Measurements from ENCODE around the gene MARCHF3.

Gene MARCHF3

GRCh38 chr5:126965487-126965886, 64.9 kb downstream of the MARCHF3 start:
- no peak overlapping the region for H3K4me3 ChIP-seq
- no peaks in the 10 kb centered on the region for H3K4me1 ChIP-seq
- intact Hi-C loops (cut with DNase I; ENCODE audit: low total_unique reads): no loop called here
- H3K27ac ChIP-seq: no peak overlapping the region
- TF ChIP-seq CTCF (IDR thresholded peaks at IDR 0.05): no peak
- no peak for DNase-seq
- no peaks in the 10 kb centered on the region for H3K9me3 ChIP-seq
- H3K36me3 ChIP-seq: no peaks in the 10 kb centered on the region
- no peaks in the 10 kb centered on the region for H3K27me3 ChIP-seq

DNA sequence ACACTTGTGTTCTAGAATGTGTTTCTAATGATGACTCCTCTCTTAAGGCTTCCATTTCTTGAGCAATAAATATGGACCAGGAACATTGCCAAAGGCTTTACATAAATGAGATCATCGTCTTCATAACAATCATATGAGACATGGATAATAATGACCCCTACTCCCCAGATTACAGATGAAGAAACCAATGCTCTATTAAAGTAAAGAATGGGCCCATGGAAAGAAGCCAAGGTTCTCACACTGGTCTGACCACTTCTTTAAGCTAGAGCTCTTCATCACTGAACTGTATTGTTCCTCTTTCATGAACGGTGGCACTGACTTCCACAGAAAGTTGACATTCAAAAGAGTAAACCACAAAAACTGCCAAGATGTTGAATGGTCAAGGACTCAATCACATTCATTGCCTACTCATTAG, 65.3 kb downstream of the MARCHF3 start:
- intact Hi-C loops (cut with DNase I; ENCODE audit: low total_unique reads): no loop called here
- H3K36me3 ChIP-seq: no peaks in the 10 kb centered on the region
- no peaks in the 10 kb centered on the region for H3K27me3 ChIP-seq
- H3K9me3 ChIP-seq: no peaks in the 10 kb centered on the region
- no peak overlapping the region for H3K4me3 ChIP-seq
- no peak for DNase-seq
- no peaks in the 10 kb centered on the region for H3K4me1 ChIP-seq
- no peak overlapping the region for H3K27ac ChIP-seq
- no peak for TF ChIP-seq CTCF (IDR thresholded peaks at IDR 0.05)

DNA sequence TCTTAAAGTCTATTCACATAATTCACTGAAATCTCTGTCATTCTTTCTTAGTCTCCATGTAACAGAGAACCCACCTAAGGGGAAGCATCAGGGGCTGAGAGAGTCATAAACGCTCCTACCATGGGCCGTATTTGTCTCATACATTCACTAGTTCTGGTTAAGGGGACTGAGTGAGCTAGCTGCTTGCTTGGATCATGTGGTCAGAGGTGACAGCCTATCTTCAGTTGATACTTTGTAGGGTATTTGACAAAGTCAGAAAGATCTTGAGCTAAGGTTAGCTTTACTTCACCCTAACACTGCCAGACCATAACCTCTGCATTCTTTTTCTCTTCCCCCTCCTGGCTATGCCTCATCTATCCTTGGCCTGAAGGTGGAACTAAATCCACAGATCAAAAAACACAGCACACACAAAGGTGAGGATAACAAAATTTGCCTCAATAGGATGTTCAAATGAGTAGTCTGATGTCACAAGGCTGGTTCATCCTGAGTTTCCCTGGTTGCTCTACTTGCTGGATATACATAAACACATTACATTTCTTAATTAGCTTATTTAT, 66.5 kb downstream of the MARCHF3 start:
- intact Hi-C loops (cut with DNase I; ENCODE audit: low total_unique reads): no loop called here
- Histone ChIP-seq H3K9me3 (no peaks in the 10 kb centered on the region), H3K27ac (no peak overlapping the region)

GRCh38 chr5:126961702-126962101, 68.7 kb downstream of the MARCHF3 start:
- Histone ChIP-seq H3K9me3 (no peaks in the 10 kb centered on the region), H3K27me3 (no peaks in the 10 kb centered on the region), H3K36me3 (no peaks in the 10 kb centered on the region), H3K27ac (no peak overlapping the region), H3K4me3 (no peak overlapping the region), H3K4me1 (no peaks in the 10 kb centered on the region)
- intact Hi-C loops (cut with DNase I; ENCODE audit: low total_unique reads): no loop called here
- no peak for TF ChIP-seq CTCF (IDR thresholded peaks at IDR 0.05)
- no peak for DNase-seq

More for the DNA sequence above, 66.5 kb downstream of the MARCHF3 start:
- Histone ChIP-seq H3K4me3 (no peak overlapping the region), H3K27me3 (no peaks in the 10 kb centered on the region), H3K4me1 (no peaks in the 10 kb centered on the region), H3K36me3 (no peaks in the 10 kb centered on the region)
- no peak for TF ChIP-seq CTCF (IDR thresholded peaks at IDR 0.05)
- no peak for DNase-seq

- Histone ChIP-seq H3K36me3 (no peaks in the 10 kb centered on the region), H3K27ac (no peak overlapping the region), H3K9me3 (no peaks in the 10 kb centered on the region), H3K4me3 (no peak overlapping the region), H3K4me1 (no peaks in the 10 kb centered on the region), H3K27me3 (no peaks in the 10 kb centered on the region)
- no peak for TF ChIP-seq CTCF (IDR thresholded peaks at IDR 0.05)
- no peak for DNase-seq
- intact Hi-C loops (cut with DNase I; ENCODE audit: low total_unique reads): no loop called here
Measured at GRCh38 chr5:126961128-126961527, 69.2 kb downstream of the MARCHF3 start.

DNA sequence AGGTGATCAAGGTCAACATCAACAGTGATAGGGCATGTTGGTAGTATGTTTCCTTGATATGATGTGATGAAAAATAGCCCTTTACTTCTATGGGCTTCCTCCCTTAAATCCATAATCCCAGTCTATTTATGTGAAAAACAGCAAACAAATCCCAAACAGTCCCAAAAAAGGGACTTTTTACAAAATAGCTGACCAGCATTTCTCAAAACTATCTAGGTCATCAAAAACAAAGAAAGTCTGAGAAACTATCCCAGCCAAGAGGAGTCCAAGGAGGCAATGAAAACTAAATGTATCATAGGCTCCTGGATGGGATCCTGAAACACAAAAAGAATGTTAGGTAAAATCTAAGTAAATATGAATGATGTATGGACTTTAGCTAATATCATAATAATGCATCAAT, 71.2 kb downstream of the MARCHF3 start:
- H3K27me3 ChIP-seq: no peaks in the 10 kb centered on the region
- DNase-seq: no peak
- H3K4me1 ChIP-seq: no peaks in the 10 kb centered on the region
- H3K36me3 ChIP-seq: no peaks in the 10 kb centered on the region
- no peak for TF ChIP-seq CTCF (IDR thresholded peaks at IDR 0.05)
- H3K9me3 ChIP-seq: no peaks in the 10 kb centered on the region
- intact Hi-C loops (cut with DNase I; ENCODE audit: low total_unique reads): no loop called here
- H3K27ac ChIP-seq: no peak overlapping the region
- H3K4me3 ChIP-seq: no peak overlapping the region

Data from tibial artery (tissue), 4 donors.